Dermis blood vessel endothelial cell (primary cell): ENCODE data around the gene ASTN2. TPM values are rescaled to one million over a fixed set of nuclear protein-coding genes. Genes with fewer than 3 reads are reported as not detected.

Experiments
- DNase-seq: peaks from one replicate; pipeline ENCODE4 v3.0.0; 2010
- total RNA-seq: library from RNA; depleted of rRNA; stranded (reverse); fragments of >200 nt; gene quantifications from 2 replicates; pipeline ENCODE4 v1.2.3, GENCODE V29; 2014

Gene ASTN2
- total RNA-seq, 1 donor from 2014 or later, result 1.9 TPM

DNA sequence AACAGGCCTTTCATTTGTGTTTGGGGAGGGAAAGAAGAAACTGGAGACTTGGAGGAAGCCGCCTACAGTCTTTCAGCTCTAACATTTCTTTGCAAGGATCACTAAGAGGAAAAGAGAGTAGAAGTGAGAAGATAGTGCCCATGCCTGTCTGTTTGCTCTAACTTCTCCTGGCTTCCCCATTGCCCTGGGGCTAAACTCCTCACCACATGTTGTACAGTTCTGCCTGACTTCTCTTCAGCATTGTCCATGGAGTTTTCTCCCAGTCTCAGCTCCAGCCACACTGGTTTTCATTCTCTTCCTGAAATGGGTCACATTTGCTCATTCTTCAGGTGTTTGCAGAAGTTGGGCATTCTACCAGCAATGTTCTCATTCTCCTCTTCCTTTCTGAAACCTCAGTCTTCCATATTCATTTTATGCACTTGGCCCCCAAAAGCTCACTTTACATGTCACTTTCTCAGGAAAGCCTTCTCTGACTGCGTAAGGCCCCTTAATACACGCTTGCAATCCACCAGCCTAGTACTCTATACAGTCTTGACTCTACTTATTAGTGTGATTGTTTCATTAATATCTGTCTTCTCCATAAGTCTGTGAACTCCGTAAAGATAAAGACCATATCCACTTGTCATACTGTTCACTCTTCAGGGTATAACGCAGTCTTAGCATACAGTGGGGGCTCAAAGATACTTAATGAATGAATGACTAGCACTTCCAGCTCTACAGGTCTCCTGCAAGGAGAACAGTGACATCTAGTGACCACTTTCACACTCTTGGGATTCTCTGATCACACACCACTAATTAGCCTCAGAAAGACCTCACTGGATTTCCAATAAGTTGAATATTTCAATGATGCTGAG is 768.0 kb downstream of the ASTN2 start:
- peak; percentile 55 for DNase-seq

DNA sequence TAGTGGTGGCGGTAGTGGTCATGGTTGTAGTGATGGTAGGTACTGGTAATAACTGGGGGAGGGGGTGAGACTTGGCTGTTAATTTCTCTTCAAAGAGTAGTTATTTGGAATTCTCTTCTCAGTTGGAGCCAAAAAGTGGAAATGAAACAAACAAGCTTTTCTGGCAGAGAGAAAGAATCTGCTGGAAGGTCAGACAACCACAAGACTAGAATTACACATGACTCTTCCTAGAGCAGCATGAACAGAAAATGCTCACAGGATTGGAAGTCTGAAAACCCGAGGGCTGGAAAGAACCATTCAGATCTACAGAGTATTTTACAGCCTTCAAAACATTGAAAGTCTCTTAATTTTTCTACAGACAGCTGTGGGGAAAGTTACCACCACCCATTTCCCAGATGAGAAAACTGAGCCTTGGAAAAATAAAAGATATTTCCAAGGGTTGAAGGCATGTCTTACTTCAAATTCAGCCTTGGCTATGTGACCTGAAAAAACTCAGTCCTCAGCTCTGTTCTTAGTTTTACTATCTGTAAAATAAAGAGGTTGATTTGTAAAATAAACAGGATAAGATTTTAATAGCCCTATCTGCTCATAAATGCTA is 770.7 kb downstream of the ASTN2 start:
- DNase-seq, result no peak

DNA sequence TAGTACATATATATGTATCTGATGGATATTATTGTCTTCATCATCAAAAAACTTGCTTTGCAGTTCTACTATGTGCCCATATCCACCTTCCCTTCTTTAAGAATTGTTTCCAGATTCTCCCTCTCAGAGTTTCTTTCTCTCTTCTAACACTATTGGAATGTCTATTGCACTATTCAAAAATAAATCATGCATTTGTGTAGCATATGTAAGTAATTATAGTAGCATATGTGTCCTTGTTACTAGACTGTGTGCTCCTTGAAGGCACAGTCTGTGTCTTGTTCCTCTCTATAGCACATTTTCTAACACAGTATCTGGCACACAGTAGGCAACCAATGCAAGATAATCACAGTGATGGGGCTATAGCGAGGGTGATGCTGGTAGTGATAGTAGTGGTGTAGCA is 771.2 kb downstream of the ASTN2 start:
- no peak for DNase-seq

DNA sequence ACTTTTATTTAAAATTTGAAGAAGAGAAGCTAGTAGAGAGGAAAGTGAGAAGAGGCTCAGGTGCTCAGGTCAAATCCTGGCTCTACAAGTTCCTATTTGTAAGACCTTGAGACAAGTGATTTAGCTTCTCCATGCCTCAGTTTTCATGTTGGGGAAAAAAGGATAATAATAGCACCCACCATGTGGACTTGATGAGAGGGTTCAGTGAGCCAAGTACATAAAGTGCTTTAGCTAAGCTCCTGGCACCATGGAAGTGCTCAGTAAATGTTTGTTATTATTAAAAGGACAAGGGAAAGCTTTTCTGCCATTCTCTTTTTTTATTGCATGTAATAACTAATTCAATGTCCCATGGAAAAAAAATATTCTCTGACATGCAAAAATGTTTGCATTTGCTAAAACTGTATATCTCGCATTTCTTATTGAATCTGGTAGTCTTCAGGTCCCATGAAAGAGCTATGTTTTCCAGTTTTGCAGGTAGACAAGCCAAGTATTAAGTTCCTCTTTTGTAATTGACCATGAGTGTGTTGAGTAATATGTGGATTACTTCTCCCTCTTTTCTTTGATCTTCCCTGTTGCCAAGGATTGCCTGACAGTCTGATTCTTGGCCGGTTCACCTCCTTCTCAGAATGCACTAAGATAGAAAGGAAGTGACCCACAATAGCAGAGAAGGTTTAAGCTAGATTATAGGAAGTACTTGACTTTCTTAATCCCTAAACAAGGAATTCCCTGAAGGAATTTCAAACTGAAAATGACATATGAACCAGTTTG is 773.4 kb downstream of the ASTN2 start:
- DNase-seq, result no peak

DNA sequence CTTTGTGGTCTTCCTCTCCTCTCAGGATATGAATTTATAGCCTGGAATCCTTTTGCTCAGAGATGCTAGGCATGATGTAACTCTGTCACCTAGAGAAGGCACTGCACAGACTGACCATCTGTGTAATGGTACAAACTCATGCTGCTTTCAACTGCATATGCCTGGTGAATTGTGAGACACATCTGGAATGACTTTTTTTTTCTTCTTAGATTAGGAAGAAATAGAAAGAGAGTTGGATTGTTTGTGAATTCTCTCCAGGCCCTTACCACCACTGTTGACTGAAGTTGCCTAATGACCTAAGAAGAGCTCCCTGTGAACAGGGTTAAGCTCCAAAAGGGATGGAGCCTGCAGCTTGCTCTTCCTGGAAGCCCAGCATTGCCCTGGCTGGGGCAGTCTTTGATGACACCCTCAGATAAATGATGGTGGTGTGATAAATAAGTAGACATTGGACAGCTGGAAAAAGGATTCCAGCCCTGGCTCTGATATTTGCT is 775.6 kb downstream of the ASTN2 start:
- no peak for DNase-seq

DNA sequence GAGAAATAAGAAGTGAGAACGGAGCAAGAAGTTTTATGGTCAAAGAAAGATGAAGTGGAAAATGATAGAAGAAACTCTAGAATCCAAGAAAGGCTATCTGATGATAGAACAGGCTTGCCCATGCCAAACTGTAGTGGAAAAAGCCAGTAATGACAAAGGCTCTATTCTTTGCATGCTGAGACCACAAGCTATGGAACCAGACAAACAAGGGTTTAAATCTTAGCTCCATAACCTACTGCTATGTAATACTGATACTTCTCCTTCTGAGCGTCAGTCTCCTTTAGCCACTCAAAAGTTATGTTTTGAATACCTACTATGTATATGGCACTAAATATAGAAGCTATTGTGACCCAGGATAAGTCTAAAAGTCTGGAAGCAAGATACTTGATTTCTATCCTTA is 778.9 kb downstream of the ASTN2 start:
- no peak for DNase-seq

DNA sequence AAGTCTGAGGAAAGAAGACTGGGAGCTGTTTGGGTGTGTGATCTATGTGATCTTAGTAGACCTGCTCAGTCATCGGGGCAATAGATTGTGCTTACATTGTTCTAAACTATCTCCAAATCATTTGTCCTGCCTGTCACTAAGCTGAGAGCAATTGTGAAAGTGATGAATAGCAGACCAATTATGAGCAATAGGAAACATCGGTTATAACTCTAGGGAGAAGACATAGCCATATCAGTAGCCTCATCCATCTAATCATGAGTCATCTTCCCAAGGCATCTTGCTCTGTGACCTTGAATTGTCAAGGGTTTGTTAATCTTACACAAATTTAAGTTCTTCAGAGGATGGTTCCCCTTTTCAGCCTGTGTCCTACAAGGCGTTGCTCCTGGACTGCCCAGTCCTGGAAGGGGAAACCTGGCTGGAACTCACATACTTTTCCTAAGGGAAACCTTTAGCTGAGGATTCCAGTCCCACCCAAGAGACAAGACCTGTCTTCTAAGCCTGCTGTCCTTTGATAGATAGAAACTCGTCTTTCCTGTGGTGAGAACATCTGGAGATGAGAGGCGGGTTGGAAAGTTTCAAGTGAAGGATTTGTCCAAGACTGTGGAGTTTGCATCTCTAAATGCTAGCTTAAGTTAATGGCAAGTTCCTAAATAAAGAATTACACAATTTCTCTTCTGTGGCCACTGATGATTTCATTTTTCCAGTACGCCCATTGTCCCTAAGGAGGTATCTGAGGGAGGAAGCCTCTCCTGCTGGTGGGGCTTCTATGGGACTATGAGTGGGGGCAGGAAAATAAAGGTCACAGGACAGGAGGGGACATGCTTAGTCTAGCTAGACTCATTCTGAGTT is 781.6 kb downstream of the ASTN2 start:
- no peak for DNase-seq

DNA sequence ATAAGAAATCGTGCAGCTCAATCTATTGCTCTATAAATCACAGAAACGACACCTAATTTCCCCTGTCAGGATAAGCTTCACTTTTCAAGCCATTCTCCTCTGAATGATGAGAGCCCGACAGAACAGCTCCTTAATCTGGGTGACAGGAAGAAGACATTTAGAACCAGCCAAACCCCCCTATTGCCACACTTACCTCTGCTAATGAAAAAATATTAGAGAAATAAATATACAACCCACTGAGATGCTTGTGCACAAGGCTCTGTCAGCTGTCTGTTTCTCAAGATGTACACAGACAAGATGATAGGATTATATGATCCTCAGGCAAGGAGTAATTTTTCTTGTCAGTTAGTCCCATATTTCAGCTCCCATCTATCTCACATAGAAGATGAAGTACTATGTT is 785.2 kb downstream of the ASTN2 start:
- no peak for DNase-seq

DNA sequence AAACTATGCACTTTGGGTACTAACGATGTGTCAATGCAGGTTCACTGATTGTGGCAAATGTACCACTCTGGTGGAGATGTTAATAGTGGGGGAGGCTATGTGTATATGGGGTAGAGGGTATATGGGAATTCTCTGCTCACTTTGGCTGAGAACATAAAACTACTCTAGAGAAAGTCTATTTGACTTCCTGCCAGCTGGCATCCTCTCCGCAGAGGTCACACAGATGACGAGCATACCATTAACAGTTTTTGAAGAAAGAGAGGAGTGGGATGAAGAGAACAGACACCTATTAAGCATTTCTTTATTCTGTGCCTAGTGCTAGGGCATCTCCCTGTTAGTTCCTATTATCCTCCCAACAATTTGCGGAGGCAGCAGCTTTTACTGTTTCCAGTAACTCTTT is 786.1 kb downstream of the ASTN2 start:
- DNase-seq, result no peak

DNA sequence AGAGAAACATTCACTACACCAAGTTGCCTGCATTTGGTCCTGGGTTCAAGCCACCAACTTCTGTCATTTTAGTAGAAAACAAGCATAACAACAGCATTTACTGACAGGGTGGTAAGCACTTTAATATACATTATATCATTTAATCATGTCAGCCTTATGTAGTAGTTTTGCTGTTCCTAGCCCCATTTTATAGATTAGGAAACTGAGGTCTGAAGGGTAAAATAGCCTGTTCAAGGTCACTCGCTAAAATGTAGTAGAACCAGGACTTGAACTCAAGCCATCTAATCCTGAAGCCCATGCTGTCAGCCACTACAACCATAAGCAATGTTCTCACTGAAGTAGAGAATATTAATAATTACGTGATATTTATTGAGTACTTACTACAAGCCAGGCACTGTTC is 787.4 kb downstream of the ASTN2 start:
- no peak for DNase-seq

DNA sequence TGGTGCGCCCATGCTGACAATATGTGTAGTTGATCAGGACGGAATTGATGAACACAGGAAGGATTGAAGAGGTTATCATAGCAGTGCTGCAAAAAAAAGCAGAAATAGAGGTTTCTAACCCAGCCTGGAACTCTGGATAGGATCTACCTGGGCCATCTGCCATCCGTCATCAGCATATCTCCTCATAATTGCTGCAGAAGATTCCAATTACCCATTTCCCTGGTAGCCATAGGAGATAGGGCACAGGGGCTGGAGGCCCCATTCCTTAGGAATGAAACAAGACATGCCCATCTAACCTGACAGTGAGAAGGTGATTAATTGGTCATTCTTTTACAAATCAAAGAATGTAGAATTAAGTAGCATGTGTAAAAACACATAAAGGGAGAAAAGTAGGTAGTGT is 788.1 kb downstream of the ASTN2 start:
- no peak for DNase-seq

DNA sequence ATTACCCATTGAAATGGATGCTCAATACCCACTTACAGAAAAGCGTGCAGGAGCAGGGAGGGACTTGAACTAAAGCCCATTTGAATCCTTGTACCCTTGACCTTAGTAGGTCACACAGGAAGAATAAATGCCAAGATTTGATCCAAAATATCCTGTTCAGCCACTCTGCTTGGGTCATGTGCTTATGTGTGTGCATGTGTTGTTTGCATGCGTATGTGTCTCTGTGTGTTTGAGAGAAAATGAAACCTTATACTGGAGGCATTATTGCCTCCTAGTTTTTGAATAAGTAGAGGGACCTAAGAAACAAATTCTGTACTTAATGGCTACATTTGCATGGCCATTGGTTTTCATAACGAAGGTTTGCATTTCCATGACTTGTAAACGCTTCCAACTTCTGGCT is 791.1 kb downstream of the ASTN2 start:
- no peak for DNase-seq

DNA sequence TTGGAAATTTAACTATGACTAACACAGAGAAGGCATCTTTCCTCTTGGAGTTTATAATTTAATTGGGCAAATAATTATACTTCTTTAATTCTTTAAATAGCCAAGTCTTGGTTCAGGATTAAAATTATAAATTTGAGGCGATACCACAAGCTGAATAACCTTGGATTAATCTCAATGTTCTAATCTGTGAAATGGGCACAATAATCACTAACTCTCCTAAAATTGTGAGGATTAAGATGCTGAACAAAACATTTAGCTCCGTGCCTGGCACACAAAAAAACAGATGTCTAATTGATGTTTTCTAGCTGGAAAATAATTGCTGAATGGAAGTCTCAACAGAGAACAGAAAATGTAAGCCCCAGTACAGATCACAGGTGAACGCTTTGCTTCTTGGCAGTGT is 797.5 kb downstream of the ASTN2 start:
- DNase-seq, result no peak

DNA sequence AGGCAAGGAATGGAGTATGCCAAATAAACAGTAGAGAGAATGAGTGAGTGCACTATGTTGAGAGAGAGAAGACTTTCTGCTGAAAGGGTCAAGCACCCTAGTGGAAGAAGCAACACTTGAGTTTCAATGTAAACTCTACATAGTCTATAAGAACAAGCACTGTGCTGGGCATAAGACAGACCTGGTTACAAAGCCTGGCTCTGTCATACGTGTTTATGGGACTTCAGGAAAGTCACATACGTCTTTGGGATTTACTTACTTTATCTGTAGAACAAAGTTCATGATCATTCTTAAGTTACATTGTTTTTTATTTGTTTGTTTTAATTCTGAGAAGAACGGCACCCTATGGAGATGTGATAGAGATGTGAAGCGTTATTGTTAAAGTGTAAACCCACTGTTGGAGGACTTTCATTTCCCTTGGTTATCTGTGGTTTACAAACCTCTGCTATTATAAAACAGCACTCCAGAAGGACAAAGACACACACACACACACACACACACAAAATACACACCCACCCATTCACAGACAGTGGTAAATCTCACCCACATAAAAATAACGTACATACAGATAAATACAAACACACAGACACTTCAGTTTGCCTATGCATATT is 798.4 kb downstream of the ASTN2 start:
- DNase-seq, result no peak

DNA sequence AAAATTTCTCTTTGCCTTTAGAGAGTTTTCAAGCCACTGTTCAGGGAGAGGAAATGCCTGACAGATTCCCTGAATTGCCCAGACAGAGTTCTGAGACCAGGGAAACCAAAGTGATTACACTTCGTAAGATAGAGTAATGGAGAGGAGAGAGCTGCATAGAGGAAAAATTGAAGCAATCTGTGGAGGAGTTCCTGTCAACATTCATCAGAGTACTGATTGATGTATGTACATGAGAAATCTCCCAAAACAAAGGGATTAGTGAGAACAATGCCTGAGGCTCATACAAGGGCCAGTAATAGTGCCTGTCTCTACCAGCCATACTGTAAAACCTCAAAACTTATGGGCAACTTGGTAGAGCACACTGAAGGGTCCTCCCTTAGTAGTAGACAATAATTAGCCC is 806.8 kb downstream of the ASTN2 start:
- no peak for DNase-seq

DNA sequence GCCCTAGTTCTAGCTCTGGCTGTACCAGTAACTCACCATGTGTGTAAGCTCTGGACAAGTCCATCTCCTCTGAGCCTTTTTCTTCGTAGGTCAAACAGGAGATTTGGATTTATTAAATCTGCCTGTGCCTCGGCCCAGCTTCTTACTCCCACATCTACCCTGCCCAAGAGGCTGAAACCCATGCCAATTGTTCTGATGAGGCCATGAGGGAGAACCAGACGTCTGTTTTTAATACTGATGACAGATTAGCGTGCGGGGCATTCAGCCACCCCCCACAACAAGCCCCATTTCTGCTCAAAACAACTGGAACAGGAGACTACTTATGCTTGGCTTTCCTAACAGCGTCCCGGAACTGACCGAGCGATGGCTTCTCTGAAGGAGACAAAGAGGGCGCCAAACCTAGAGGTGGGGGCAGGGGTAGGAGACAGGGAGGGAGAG is 808.9 kb downstream of the ASTN2 start:
- no peak for DNase-seq

DNA sequence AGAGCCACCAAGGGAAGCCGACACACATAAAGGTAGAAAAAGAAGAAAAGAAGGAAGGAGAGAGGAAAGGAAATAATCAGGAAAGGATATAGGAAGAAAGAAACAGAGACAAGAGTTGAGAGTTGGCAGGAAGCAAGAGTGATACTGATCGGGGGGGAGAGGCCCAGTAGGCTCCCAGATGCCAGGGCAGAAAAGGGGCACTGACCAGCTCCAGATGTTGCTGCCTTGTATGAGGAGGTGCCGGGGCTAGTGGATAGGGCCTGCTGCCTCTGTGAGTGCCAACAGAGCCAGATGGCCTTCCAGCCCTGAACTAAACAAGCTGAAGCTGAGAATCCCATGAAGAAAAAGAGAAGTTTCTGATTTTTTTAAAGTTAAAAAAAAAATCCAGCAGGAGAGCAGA is 809.8 kb downstream of the ASTN2 start:
- no peak for DNase-seq

DNA sequence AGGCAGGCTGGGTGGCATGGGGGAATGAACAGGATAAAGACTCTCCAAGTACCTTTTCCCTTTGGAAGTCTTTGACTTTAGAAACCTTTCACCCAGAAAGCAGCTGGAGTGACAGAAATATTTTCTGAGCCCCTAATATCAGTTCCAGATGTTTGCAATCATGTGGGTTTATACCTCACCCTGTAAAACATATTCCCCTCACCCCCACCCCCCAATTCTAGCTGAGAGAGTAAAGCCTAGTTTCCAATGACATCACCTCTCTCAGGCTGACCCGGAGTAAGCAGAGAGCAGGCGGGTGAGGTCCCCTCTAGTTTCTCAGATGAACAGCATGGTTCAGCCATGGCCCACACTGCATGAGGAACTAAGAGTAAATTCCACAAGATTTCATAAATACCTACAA is 810.6 kb downstream of the ASTN2 start:
- no peak for DNase-seq

DNA sequence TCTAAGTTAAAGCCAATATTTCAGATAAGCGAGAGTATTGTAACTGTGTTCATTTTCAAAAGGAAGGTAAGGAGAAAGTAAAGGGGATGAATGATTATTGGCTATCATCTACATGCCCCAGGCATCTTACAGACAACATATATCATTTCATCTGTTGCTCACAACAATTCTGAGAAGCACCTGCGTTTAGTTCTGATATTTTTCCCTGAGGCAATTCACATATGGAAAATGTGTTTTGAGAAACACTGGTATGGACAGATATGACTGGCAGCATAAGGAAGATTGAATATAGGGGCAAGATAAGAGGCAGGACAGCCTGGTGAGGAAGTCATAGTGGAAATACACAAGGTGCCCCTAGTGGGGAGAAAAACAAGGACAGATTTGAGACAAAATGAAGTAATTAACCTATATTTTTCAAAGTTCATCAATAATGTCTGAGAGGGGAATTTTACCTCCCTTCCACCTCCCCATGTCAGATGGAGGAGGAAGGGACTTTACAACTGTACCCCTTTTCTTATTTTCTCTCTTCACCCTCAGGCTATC is 815.4 kb downstream of the ASTN2 start:
- DNase-seq, result no peak

DNA sequence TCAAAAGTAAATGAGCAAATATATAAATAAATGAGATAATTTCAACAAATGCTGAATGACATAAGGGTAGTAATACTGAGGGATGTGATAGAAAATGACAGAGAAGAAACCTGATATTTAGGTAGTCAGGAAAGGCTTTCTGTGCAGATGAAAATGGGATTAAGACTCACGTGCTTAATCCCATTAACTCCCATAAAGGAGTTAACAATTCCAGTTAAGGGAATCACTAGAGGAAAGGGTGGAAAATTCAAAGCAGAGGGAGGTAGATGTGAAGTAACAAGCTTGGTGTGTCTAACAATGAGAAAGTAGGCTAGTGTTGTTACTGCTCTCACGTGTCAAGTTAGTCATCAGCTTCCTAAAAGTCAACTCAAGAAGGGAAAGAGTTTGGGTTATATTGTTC is 818.2 kb downstream of the ASTN2 start:
- no peak for DNase-seq

DNA sequence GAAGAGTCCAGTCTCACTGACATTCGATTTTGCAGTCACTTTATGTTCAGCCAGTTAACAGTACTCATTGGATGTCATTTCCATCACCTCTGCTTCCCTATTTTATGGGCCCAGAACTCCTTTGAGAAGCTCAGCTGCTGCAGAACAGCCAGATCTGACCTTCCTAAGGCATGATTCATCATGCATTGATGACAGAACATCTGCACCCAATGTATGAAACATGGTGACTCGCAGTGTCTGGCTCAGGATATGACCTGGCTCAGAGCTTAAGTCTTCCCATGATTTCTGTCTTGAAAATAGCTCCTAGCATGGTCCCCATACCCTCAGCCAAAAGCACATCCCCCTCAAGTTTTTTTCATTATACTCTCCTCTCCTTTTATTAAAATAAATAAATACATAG is 820.3 kb downstream of the ASTN2 start:
- DNase-seq, result no peak

DNA sequence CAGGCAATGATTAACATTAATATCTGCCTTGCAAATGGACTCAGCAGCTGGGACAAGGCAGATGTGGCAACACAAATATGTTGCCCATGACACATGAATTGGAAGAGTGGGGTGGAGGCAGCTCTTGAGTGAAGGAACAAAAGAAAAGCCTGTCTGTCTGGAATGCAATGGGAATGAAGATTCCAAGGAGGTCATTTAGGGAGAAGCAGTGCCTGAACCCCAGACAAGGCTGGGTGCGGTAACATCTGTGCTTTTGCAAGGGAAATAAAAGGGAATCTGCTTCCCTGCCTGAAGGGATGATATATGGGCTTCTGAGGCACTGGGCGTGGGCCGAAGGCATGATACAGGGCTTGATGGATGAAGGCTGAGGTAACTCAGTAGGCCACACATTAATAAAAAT is 821.9 kb downstream of the ASTN2 start:
- no peak for DNase-seq
